HG03280 (cell line): Measurements from ENCODE around the gene HAUS3.

ENCODE experiments used
- ATAC-seq: cut with Tn5 transposase; IDR thresholded peaks from one replicate; pipeline ENCODE4 v1.9.1; 2021; ENCODE audit warnings: mild to moderate bottlenecking, moderate library complexity; ENCODE audit not compliant: unreplicated experiment

The HAUS3 gene

DNA sequence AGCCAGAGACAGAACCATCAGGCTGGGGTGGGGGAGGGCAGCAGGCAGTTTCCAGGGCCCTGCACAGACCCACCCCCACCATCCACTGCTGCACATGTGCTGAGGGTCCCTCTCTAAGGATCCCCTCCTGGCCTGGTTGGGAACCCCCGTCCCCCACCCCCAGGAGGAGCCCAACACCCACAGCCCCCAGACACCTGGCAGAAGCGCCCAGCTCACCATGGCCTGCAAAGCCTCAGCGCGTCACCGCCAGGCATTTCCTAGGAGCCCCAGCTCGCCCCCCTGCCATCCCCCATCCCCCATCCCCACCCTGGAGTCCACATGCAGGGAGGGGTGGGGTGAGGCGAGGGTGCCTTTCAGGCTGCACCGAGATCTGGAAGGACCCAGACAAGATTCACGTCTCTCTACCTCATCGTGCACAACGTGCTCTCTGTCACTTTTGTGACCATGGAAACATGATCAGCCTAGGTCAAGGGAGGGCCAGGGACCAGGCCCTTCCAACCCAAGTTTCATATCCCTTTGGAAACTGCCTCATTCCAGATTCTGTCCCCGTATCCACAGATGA lies 10.7 kb upstream of the HAUS3 start:
- ATAC-seq, result no peak

DNA sequence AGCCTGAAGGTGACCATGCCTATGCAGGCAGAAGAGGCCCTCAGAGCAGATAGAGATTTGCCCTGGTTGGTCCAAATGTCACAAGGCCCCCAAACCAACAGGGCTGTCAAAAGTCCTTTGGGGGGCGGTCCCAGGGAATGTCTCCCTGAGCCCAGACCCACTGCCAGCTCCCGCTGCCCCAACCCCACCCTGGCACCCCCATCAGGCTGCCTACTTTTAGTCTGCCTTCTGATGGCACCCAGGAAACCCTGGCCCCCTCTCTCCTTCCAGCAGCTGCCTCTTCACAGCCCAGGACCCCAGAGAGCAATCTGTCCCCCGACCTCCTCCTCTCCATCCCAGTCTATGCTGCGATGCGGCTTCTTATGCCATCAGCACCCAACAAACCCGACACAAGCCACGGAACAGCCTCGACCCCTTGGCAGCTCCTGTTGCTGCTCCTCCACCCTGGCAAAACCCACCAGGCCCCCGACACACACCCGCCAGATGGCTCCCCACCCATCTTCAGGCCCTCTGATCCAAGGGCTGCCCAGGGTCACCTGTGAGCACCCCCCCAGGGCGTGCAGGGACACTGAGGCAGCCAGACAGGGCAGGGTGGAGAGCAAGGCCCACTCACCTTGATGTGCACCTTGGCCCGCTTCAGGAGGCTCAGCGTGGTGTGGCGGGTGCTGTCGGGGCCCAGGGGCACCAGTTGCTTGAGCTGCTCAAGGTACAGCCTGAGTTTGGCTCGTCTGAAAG lies 10.0 kb upstream of the HAUS3 start:
- no peak for ATAC-seq

DNA sequence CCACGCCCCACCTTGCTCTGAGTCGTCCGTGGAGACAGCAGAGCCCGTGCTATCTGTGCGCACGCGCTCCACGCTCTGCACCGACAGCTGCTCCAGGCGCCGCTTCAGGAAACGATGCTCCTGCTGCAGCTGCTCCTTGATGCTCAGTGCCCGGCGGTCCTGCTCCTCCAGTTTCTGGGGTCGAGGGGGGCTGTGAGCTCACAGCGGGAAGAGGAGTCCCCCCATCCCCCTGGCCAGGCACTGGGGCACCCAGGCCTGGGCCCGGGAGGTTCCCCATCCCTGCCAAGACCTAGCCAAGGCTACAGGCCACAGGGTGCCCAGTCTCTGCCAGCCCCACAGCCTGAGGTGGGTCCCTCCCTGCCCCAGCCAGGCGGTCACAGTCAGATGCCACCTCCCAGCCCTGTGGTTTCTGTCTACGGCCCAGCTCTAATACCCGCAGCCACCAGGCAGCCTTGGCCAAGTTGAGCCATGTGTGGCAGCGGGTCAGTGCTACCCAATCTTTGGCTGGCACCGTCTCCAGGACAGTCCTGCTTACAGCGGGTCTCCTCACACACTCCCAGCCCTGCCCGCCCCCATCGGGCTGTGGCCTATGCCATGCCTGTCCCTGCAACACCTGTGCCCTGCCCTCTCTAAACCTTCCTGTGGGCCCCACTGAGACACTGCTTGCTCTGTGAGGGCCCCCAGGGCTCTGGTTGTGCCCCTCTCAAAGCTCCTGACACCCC lies 9.3 kb upstream of the HAUS3 start:
- no peak for ATAC-seq

DNA sequence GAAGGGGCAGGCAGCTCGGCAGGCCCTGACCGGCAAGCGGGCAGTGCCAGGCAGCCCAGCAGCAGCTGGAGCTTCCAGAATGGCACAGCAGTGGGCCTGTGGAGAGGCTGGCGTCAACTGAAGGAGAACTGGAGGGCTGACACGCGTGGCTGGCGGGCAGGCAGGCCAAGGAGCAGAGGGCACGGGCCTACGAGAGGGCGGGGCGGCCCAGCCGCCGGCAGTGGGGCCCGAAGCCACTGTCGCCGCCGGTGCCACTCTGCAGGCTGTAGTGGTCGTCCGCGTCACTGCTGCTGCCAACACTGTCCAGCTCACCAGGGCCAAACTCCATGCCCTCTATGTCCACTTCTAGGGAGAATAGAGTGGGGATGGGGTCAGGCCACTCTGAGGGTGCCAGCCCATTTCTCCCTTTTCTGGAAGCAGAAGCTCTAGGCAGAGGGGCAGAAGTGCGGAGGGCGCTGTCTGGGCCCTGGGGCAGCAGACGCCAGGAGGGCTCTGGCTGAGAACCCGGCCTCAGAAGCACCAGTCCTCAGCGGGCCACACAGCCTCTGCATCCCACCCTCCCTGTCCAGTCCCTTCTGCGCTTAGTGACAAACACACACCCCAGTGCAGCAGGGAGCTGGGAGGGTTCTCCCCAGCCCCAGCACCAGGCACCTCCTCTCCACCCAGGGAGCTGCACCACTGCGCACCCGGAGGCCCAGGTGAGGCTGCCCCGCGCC lies 8.6 kb upstream of the HAUS3 start:
- ATAC-seq, result no peak

DNA sequence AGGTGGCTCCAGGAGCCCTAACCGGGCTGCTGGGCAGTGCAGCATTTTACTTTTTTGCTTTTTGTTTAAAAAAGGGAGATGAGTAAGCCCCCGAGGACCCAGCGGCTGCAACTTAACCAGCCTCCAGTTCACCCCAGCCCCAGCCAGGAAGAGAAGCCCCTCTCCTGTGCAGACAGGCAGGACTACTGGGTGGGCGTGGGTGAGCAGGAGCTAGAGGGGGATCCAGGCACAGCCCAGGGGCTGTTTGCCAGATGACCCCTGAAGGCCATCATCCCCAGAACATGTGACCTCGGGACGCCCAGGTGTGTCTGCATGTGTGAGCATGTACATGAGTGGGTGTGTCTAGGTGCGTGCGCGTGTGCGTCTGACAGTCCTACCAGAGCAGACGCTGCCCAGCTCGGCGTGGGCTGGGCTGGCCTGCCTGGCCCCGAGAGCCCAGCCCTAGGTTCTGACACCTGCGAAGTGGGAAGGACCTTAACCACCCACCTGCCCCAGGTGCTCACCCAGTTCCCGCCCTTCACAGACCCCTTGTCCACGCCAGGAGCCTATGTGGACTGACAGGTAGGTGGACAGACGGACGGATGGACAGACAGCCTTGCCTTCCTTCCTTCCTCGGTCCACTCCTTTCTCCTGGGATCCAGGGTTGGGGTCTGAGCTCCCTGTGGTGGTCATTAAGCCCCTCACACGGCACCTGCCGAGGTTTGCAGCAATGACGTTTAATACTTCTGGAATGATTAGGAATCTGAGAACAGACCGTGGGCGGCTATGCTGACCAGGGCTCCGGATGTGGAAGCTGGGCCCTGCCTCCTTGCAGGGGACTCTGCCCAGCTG lies 7.8 kb upstream of the HAUS3 start:
- no peak for ATAC-seq

DNA sequence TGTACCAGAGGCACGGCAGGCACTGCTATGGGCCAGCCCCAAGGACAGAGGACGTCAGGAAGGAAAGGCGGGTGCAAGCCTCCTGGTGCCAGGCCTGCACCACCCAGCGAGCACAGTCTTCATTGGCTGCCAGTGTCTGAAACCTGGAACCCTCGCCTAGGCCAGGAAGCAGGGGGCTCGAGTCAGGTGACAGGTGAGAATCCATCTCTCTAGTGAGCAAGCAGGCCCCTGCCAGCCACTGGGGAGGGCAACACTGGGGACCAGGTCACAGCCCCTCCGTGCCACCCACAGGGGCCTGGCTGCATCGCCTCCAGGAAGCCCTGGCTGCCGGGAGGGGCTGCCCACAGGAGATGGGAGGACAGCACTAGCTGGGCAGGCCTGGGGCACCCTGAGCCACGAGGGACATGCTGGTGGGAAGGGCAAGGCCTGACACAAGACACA lies 6.9 kb upstream of the HAUS3 start:
- no peak for ATAC-seq

DNA sequence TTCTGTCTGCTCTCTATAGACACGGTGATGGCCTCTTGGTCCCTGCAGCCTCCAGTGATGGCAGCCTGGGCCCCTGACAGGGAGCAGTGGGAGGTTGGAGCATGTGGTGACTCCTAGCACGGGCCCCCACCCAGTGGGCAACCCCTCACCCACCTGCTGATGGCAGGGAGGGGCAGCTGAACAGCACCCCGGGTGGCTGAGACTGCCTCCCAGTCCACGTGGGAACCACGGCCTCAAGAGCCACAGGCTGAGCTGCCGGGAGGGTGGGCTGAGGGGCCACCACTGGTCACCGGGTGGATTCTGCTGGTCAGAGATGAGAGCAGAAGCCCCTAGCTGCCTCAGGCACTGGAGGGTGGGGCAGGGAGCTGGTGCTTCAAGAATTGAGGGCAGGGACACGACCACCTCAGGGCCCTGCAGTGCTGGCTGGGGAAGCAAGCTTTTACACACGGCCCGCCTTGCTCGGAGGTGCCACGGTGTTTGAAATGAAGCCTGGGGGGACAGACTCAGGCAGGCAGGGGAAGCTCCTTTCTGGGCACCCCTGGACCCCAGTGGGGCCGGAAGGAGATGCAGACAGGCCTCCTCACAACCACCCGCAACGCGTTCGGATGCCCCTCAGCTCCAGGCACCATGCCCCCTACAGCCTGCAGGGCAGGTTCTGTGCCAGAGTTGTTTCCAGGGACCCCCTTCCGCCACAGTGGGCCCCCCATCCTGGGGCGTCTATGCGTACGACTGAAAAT lies 6.3 kb upstream of the HAUS3 start:
- no peak for ATAC-seq

DNA sequence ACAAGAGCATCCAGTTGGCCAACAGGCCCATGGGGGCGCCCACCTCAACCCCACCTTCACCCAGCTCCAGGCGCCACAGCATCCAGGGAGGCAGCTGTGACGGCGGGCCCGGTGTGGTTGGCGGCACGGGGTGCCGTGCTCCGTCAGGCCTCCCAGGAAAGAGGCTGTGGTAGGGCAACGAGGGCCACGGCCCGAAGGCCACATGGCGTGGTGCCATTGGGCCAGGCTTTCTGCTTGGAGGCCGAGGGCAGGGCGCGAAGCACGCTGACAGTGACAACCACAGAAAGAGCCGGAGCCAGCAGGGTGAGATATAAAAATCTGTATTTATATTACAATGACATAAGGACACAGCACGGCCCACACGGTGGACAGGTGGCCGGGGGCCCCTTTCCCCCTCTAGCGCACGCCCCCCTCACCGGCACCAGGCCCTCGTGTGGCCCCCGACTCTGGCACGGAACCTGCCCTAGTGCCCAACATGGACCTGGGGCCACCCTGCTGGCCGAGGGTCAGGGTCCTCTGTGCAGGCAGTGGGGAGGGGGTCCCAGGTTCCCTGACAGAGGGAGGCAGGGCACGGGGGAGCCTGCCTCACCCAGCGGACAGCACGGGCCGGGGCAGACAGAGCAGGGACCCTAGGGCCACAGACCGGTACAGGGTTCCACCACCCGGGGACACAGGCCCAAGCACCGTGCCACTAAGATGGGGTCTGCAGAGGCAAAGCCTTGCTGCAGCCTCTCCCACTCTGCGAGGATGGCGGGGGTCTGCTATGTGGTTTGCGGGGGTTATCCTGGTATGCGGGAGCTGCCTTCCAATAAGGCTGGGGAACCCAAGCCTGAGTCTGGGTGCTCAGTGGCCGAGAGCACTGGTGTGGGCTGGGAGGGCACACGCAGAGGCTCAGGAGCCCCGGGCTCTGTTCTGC lies 5.5 kb upstream of the HAUS3 start:
- no peak for ATAC-seq

DNA sequence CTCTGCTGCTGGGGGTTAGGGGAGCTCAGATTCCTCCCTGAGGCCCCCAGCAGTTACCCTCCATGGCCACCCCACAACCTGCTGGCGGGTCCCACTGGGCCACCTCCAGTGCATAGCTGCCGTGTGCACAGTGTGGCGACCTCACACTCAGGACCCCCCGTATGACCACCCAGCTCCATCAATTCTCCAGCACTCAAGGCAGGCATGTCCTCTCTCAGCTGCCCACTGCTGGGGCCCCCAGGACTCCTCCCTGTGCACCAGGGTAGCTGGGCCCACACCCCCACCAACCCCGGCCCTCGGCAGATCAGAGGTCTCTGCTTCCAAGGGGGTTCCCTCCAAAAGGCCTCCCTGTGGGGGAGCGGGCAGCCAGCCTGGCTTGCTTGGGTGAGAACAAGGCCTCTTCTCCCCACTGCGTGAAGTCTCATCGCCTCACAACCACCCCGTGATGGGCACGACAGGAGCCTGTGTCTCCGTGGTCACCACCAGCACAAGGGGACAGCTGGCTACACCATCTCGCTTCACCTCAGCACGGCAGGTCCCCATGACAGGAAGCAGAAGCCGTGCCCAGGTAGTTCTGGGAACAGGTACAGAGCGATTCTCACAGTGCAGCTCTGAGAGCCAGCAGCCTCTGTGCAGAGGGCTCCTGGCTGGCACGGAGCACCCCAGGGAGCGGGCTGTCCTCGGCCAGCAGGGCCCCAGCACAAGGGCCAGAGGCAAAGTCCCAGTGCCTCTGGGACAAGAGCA lies 4.6 kb upstream of the HAUS3 start:
- ATAC-seq, result no peak

DNA sequence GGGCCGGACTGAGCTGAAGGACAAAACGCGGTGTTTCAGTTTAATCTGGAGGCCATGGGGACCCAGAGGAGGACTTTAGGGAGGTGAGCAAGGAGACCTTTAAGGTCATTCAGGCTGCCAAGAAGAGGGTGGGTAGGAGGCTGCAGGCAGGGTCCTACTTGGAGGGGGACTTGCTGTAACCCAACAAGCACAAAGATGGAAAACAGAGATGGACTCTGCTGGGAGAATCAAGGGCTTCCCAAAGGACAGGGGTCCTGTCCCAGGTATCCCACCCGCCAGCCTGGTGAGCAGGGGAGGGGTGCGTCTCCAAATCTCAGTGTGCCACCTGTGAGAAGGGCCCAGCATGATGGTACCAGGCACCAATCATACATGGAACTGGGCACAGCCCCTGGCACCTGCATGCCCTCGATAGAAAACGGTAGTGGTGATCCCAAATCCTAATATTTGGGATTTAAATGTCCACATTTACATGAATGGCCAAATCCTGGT lies 3.9 kb upstream of the HAUS3 start:
- no peak for ATAC-seq

DNA sequence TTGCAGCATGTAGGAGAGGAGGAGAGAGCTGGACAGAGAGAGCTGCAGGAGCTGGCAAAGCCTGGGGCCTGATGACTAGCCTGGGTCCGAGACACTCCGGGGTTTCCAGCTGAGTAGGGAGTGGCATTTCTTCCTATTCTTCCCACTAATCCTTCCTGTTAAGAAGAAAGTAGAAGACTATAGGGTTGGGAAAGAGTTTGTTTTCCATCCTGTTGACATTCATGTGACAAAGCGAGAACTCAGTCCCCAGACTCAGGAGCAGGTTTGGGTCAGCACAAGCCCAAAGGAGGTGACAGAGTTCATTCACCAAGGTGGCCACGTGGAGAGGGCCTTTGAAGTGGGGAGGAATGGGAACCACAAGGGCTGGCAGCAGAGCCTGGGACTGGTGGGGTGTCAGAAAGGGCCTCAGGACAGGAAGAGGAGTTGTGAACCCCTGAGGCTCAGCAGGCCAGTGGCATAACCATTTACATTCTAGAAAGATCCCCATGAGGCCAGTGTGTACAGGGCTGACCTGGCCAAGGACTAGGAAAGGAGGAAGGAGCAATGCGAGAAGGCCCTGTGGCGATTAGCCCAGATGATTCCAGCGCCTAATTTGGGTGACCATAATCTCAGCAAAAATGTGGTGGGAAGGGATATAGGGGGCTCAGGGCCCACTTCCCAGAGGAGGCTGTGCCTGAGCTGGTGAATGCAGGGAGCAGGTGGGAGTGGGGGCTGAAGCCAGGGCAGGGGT lies 3.3 kb upstream of the HAUS3 start:
- ATAC-seq, result no peak

DNA sequence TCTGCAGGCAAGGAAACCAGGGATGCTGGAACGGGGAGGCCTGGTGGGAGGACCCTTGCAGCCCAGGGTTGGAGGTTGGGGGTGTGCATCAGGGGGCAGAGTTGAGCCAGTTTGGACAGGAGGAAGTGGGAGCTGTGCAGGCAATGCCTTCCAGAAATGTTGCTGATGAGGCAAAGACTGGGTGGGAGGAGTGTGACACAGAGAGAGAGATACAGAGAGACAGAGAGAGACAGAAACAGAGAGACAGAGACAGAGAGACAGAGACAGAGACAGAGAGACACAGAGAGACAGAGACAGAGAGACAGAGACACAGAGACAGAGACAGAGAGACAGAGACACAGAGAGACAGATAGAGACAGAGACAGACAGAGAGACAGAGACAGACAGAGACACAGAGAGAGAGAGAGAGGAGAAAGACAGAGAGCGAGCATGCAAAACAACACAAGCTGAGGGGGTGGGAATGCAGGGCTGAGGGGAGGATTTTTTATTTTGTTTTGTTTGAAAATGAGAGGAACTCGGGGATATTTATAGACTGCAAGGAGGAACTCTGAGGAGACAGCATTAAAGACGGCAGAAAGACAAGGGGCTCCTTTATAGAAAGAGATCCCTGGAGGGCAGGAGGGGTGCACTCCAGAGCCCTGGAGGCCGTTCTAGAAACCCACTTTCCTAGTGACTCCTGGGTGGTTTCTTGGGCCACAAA lies 1.9 kb upstream of the HAUS3 start:
- ATAC-seq, result no peak

DNA sequence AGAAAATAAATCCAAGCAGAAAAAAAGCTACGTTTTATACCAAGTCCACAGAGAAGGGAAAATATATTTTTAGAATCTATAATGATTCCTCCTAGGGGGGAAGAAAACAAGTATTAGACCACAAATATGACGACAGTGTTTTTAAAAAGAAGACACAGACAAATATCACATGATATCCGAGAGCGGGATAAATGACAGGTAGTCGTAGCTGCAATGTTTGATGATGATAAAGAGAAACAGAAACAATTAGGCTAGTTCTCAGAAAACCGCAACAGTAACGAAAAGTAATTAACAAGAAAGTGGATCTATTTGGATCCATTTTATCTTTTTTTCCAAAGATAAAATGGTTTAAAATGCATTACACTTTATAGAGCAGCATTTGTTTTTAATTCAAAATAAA lies 918 bp downstream of the HAUS3 start:
- ATAC-seq, result no peak

DNA sequence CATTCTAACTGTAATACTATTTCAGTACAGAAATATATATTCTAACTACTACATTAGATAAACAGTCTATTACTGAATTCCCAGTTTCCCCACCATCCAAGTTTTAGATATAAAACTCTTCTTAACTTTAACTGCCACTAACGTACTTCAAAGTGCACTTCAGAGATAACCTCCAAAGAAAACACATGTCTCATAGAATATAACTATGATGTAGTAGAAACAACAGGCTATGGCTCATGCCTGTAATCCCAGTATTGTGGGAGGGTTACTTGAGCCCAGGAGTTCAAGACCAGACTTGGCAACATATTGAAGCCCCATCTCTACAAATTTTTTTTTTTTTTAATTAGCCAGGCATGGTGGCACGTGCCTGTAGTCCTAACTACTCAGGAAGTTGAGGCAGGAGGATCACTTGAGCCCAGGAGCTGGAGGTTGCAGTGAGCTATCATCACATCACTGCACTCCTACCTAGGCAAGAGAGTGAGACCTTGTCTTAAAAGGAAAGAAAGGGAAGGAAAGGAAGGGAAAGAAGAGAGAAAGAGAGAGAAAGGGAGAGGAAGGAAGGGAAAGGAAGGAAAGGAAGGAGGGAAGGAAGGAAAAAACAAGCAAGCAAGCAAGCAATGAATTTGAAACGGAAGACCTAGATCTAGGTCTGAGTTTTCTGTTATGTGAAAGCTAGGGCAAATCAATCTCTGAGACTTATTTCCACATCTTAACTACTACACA lies 4.8 kb downstream of the HAUS3 start:
- no peak for ATAC-seq

DNA sequence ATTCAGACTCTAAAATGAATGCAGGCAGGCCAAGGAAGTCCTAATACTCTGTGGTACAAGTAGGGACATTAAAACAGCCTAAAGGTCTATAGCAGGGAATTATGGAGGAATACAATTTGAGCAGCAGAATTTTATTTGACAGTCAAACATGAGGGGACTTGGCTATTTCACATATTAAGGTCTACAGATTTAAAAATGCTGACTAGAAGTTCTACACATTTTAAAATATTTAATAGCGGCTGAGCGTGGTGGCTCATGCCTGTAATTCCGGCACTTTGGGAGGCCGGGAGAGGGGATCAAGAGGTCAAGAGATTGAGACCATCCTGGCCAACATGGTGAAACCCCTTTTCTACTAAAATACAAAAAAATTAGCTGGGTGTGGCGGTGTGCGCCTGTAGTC lies 10.8 kb downstream of the HAUS3 start:
- ATAC-seq, result no peak

DNA sequence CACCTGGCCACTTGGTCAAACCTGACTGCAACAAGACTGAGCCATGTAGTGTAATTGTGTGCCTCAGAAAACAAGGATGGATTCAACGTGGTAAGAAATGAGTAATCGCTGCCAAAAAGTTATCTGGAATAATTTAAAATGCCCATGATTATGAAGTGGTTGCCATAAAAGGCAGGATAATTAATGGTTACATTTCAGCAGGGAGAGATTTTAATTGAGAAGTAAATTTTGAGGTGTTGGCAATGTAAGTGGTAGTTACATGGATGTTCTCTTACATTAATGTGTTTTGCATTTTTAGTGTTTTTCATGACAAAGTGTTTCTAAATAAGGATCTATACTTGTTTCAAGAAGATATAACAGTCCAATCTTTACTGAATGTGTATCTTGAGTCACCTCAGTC lies 15.7 kb downstream of the HAUS3 start:
- no peak for ATAC-seq
